Measurements from ENCODE around the gene PCBP3. TPM values are rescaled to one million over a fixed set of nuclear protein-coding genes. Genes with fewer than 3 reads are reported as not detected.

PCBP3 gene
- total and polyA plus RNA-seq, 2 of the 8 experiments (the other 6 are each of a cell fraction or from before 2014, with no cell fraction given) = 3.5 to 6.3 TPM

DNA sequence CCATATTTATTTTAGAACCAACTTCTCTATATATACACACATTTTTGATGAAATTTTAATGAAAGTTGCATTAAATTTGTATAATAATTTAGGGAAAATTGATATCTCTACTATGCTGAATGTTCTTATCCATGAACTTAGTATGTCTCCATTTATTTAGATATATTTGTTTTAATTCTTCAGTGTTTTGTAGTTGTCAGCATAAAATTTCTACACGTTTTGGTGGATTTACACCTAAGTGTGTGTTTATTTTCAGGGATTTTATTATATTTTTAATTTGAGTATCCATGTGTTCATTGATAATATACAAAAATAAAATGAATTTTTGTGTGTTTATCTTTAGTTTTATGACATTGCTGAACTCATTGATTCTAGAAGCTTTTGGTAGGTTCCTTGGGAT lies 36.7 kb downstream of the PCBP3 start (continued):
- TF ChIP-seq, protein P1, sequence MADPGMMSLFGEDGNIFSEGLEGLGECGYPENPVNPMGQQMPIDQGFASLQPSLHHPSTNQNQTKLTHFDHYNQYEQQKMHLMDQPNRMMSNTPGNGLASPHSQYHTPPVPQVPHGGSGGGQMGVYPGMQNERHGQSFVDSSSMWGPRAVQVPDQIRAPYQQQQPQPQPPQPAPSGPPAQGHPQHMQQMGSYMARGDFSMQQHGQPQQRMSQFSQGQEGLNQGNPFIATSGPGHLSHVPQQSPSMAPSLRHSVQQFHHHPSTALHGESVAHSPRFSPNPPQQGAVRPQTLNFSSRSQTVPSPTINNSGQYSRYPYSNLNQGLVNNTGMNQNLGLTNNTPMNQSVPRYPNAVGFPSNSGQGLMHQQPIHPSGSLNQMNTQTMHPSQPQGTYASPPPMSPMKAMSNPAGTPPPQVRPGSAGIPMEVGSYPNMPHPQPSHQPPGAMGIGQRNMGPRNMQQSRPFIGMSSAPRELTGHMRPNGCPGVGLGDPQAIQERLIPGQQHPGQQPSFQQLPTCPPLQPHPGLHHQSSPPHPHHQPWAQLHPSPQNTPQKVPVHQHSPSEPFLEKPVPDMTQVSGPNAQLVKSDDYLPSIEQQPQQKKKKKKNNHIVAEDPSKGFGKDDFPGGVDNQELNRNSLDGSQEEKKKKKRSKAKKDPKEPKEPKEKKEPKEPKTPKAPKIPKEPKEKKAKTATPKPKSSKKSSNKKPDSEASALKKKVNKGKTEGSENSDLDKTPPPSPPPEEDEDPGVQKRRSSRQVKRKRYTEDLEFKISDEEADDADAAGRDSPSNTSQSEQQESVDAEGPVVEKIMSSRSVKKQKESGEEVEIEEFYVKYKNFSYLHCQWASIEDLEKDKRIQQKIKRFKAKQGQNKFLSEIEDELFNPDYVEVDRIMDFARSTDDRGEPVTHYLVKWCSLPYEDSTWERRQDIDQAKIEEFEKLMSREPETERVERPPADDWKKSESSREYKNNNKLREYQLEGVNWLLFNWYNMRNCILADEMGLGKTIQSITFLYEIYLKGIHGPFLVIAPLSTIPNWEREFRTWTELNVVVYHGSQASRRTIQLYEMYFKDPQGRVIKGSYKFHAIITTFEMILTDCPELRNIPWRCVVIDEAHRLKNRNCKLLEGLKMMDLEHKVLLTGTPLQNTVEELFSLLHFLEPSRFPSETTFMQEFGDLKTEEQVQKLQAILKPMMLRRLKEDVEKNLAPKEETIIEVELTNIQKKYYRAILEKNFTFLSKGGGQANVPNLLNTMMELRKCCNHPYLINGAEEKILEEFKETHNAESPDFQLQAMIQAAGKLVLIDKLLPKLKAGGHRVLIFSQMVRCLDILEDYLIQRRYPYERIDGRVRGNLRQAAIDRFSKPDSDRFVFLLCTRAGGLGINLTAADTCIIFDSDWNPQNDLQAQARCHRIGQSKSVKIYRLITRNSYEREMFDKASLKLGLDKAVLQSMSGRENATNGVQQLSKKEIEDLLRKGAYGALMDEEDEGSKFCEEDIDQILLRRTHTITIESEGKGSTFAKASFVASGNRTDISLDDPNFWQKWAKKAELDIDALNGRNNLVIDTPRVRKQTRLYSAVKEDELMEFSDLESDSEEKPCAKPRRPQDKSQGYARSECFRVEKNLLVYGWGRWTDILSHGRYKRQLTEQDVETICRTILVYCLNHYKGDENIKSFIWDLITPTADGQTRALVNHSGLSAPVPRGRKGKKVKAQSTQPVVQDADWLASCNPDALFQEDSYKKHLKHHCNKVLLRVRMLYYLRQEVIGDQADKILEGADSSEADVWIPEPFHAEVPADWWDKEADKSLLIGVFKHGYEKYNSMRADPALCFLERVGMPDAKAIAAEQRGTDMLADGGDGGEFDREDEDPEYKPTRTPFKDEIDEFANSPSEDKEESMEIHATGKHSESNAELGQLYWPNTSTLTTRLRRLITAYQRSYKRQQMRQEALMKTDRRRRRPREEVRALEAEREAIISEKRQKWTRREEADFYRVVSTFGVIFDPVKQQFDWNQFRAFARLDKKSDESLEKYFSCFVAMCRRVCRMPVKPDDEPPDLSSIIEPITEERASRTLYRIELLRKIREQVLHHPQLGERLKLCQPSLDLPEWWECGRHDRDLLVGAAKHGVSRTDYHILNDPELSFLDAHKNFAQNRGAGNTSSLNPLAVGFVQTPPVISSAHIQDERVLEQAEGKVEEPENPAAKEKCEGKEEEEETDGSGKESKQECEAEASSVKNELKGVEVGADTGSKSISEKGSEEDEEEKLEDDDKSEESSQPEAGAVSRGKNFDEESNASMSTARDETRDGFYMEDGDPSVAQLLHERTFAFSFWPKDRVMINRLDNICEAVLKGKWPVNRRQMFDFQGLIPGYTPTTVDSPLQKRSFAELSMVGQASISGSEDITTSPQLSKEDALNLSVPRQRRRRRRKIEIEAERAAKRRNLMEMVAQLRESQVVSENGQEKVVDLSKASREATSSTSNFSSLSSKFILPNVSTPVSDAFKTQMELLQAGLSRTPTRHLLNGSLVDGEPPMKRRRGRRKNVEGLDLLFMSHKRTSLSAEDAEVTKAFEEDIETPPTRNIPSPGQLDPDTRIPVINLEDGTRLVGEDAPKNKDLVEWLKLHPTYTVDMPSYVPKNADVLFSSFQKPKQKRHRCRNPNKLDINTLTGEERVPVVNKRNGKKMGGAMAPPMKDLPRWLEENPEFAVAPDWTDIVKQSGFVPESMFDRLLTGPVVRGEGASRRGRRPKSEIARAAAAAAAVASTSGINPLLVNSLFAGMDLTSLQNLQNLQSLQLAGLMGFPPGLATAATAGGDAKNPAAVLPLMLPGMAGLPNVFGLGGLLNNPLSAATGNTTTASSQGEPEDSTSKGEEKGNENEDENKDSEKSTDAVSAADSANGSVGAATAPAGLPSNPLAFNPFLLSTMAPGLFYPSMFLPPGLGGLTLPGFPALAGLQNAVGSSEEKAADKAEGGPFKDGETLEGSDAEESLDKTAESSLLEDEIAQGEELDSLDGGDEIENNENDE (IDR thresholded peaks at IDR 0.05; ENCODE audit: insufficient replicate concordance, low read length) = no peak
- TF ChIP-seq CTBP2 (IDR thresholded peaks at IDR 0.05; ENCODE audit: borderline replicate concordance, insufficient read depth, insufficient read length, low read length) = no peak
- TF ChIP-seq BCL11A (IDR thresholded peaks at IDR 0.05; ENCODE audit: low read depth in 2 of 2, low read length in 2 of 2) = no peak
- TF ChIP-seq SUZ12 (IDR thresholded peaks at IDR 0.05; ENCODE audit: low read length) = no peak
- TF ChIP-seq, protein P2, sequence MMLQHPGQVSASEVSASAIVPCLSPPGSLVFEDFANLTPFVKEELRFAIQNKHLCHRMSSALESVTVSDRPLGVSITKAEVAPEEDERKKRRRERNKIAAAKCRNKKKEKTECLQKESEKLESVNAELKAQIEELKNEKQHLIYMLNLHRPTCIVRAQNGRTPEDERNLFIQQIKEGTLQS (IDR thresholded peaks at IDR 0.05; ENCODE audit: insufficient read depth, low read depth, low read length) = no peak
- no peak for TF ChIP-seq EP300 (IDR thresholded peaks at IDR 0.05; ENCODE audit: borderline replicate concordance in 1 of 2, low read depth in 2 of 2, low read length in 2 of 2)
- no peak for TF ChIP-seq TBP (IDR thresholded peaks at IDR 0.05; ENCODE audit: low read depth, low read length)
- TF ChIP-seq HDAC6 (IDR thresholded peaks at IDR 0.05; ENCODE audit: low read depth, low read length) = no peak
